ENCODE results near the gene CEP41.

Gene CEP41

GRCh38 chr7:130346177-130346905 is 94.5 kb downstream of the CEP41 start:
- DNase-seq: no peak

DNA sequence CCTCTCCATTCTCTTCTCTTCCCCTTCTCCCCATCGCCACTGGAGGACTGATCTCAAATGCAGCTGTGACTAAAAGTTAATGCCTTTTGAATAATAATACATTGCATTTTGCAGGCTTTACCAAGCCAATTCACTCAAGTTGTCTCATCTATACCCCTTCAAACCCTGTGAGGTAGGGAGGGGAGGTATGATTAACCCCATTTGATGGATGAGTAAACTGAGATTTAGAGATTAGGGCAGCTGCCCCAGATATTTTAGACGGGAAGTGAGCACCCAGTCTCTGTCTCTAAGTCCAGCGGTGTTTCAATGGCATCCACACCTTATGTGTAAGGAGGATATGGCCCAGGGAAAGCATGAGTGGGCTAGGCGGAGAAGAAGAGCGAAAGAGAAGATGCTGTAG is 95.1 kb downstream of the CEP41 start:
- DNase-seq: no peak

DNA sequence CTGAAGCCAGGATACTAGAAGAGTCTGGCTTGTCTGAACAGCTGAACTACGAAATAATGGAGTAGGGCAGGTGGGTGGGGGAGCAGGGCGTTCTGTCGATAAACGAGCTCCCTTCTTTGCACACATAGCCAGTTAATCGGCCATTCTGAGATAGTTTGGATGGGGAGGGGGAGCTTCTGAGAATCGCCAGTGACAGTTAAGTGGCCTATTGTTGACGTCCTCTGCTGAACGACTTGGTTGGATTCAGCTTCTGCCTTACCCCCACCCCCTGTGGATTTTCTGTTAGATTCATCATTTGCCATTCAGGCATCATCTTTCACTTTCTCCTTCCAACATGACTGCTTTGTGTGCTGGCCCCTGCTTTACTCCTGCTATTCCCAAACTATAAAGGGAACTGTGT is 95.7 kb downstream of the CEP41 start:
- no peak for DNase-seq

DNA sequence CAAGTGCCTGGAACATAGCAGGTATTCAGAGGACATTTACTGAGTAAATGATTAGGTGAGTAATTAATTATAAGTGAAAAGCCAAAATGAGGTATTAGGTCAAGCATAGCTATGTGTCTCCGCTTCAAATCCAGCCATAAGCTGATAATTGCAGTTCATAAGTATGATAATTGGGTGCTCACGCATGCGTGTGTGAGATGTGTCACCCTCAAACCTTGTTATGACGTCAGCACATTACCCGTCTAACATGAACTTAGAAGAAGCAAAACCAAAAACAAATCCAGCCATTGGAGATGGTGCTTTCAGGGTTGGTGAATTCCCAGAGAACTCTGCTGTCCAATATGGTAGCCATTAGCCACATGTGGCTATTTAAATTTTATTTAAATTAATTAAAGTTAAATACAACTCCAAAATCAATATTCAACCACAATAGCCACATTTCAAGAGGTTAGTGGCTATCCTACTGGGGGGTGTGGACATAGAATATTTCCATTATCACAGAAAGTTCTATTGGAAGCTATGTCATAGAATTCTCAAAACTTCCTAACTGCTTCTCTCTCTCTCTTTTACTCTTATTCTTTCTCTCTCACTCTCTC is 96.4 kb downstream of the CEP41 start, which contains the start of gene CPA5:
TSS of gene CPA5 (plus strand) at position 546 of the 596 bp plus-strand sequence. CDS start 1,670 bp downstream, outside the sequence.
- DNase-seq: no peak

Data from stimulated activated CD4-positive, alpha-beta T cell treated with anti-CD3 and anti-CD28 coated beads, Interleukin-12 subunit alpha, Interleukin-12 subunit beta, amount 100 ng/mL, for 4 hours (primary cell).